Mesodermal cell (in vitro differentiated cells): Measurements from ENCODE around the gene CORT. TPM values are rescaled to one million over a fixed set of nuclear protein-coding genes. Genes with fewer than 3 reads are reported as not detected.
"Not testable (repeated sequence)": the region's sequence is repeated elsewhere in the genome, so short reads cannot be mapped to it uniquely, and the experiment has no call there.

Experiments used
- H3K27ac ChIP-seq: 2 replicates; pipeline ENCODE4 v1.7.0; 2013; ENCODE audit warnings: mild to moderate bottlenecking, low read depth, low read length, moderate library complexity; ENCODE audit not compliant: severe bottlenecking
- H3K36me3 ChIP-seq: 2 replicates; pipeline ENCODE4 v1.7.1; 2013; ENCODE audit warnings: mild to moderate bottlenecking, low read length, moderate library complexity; ENCODE audit not compliant: control insufficient read depth, insufficient read depth
- H3K4me1 ChIP-seq: one replicate; pipeline ENCODE4 v1.7.1; 2013; ENCODE audit warnings: mild to moderate bottlenecking, low read length; ENCODE audit not compliant: insufficient read depth, control insufficient read depth, poor library complexity, severe bottlenecking
- H3K4me3 ChIP-seq: 2 replicates; pipeline ENCODE4 v1.7.0; 2013; ENCODE audit warnings: low read length, control low read depth, mild to moderate bottlenecking; ENCODE audit not compliant: insufficient read depth, poor library complexity, severe bottlenecking; ENCODE audit errors: extremely low read depth
- H3K9me3 ChIP-seq: 2 replicates; pipeline ENCODE4 v1.7.1; 2013; ENCODE audit warnings: mild to moderate bottlenecking, low read length, moderate library complexity; ENCODE audit not compliant: control insufficient read depth
- WGBS, 2 experiments: methylation state at CpG; one replicate each; pipeline ENCODE4 v1.1.5; 2013; ENCODE audit warnings: missing lambda C conversion rate in 2 of 2; ENCODE audit not compliant: insufficient coverage in 2 of 2; 5-methylcytosine and 5-hydroxymethylcytosine counted together
- polyA plus RNA-seq, 2 experiments: library from polyadenylated mRNA; stranded (reverse); fragments of 50-300 nt; gene quantifications; one replicate each; pipeline ENCODE4 v1.2.3, GENCODE V29; 2013

The CORT gene, protein sequence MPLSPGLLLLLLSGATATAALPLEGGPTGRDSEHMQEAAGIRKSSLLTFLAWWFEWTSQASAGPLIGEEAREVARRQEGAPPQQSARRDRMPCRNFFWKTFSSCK
- 0.41 TPM for polyA plus RNA-seq (2013, experiment 1 of 2)
- 0.56 TPM for polyA plus RNA-seq (2013, experiment 2 of 2)

DNA sequence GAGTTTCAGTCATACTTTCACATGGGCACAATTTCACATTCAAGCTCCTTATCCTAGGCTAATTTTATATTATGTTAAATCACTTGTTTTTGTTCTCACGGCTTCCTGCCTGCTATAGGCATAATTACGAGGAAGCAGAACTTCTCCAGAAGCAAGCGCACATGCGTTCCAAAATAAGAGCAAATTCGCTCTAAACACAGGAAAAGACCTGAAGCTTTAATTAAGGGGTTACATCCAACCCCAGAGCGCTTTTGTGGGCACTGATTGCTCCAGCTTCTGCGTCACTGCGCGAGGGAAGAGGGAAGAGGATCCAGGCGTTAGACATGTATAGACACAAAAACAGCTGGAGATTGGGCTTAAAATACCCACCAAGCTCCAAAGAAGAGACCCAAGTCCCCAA lies at the start of gene CORT:
CORT (plus strand) TSS at position 281 of the 400 bp plus-strand sequence. CDS start 193 bp downstream, outside the sequence.
- H3K4me3 ChIP-seq = no peak within 1 kb of the TSS
- H3K4me1 ChIP-seq = peaks cover 9% of the 10 kb centered on the region
- H3K36me3 ChIP-seq = no peaks in the 10 kb centered on the region
- H3K9me3 ChIP-seq = no peaks in the 10 kb centered on the region
- no peak within 1 kb of the TSS for H3K27ac ChIP-seq
- 94 to 96% methylated on average over 7 to 8 of the region's 10 CpGs for WGBS, 2 experiments

DNA sequence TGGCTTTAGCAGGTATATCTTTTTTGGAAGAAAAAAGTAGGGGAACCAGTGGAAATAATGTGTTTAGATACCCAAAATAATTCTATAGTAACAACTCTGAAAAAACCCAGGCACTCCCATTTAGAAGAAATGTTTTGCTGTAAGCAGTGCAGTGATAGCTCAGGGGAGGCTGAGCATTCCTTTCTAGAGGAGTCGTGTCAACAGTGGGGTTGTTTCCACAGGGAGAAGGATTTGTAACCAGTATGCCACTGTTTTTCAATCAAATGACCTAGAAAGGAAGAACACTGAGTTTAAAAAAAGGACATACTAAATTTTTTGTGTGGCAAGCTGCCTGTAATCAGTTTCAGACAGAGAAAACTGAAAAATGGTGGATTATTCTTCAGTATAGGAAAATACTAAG lies 48.5 kb upstream of the CORT start:
- Histone ChIP-seq H3K9me3 (no peaks in the 10 kb centered on the region), H3K36me3 (peaks cover 62% of the 10 kb centered on the region), H3K27ac (peak overlapping the region; percentile 16), H3K4me1 (peaks cover 25% of the 10 kb centered on the region), H3K4me3 (no peak overlapping the region)
- 100% methylated on average over 1 of the region's 1 CpG for WGBS, 2 experiments

DNA sequence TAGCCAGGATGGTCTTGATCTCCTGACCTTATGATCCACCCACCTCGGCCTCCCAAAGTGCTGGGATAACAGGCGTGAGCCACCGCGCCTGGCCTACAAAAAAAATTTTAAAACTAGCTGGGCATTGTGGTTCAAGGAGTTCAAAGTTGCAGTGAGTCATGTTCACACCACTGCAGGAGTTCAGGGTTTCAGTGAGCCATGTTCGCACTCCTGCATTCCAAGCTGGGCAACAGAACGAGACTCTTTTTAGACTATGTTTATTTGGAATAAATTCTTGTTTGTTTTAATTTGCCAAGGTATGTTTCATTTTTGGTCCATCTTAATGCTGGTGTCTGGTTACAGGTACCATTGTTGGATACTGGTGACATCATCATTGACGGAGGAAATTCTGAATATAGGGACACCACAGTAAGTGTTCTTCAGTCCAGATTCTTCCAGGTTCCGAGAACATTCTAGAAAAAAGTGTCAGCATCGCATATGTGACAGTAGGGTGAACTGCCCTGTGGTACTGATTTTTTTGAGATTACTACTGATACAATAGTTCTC lies 47.0 kb upstream of the CORT start:
- 98 to 100% methylated on average over 5 to 7 of the region's 9 CpGs for WGBS, 2 experiments
- H3K27ac ChIP-seq = no peak overlapping the region
- H3K9me3 ChIP-seq = no peaks in the 10 kb centered on the region
- H3K4me3 ChIP-seq = no peak overlapping the region
- H3K4me1 ChIP-seq = peaks cover 25% of the 10 kb centered on the region
- peaks cover 73% of the 10 kb centered on the region for H3K36me3 ChIP-seq

DNA sequence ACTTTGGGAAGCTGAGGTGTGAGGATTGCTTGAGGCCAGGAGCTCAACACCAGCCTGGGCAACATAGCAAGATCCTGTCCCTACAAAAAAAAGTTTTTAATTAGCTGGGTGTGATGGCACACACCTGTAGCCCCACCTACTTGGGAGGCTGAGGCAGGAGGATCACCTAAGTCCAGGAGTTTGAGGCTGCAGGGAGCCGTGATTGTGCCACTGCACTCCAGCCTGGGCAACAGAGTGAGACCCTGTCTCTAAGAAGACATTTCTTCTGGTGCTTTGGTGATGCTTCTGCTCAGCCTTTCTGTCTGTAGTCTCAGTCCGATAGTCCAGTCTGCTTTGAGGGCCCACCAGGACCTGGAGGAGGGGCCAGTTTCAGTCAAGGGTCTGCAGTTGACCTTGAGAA lies 42.6 kb upstream of the CORT start:
- 92 to 94% methylated on average over 2 of the region's 2 CpGs for WGBS, 2 experiments
- Histone ChIP-seq H3K4me1 (peaks cover 12% of the 10 kb centered on the region), H3K4me3 (no peak overlapping the region), H3K27ac (no peak overlapping the region), H3K9me3 (no peaks in the 10 kb centered on the region), H3K36me3 (peaks cover 99% of the 10 kb centered on the region)

DNA sequence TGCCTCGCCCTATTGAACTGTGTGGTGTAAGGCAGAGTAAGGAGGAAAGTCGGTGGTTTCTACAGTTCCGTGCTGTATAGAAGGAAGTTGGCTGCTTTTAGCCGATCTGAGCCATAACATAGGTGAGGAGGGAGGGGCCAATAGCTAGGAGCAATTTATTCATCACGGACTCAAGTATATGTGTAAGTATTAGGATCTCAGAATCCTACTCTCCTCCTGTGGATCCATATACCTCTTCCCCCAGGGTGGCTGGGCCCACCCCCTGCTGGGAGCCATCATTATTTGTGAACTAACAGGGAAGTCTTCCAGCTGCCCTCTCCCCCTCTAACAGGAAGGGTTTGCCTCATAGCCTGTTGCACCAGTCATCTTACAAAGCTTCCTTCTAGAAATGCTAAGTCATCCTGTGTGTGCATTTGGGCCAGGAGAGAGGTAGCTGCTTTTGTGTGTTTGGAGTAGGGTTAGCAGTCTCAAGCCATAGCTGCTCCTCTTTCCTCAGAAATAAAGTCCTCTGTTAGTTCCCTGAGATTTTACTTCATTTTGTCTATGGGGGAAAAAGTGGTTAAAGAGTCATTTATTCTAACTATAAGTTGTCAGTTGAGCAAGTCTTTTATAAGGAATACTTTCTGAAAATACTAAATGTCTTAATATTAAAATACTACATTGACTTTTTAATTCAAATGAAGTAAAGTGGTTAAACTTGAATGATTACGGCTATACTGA lies 34.5 kb upstream of the CORT start:
- 81 to 100% methylated on average over 3 of the region's 6 CpGs for WGBS, 2 experiments
- peak overlapping the region; percentile 70 for H3K27ac ChIP-seq
- H3K9me3 ChIP-seq = no peaks in the 10 kb centered on the region
- no peak overlapping the region for H3K4me3 ChIP-seq
- H3K4me1 ChIP-seq = peaks cover 3% of the 10 kb centered on the region
- H3K36me3 ChIP-seq = peaks cover 98% of the 10 kb centered on the region

DNA sequence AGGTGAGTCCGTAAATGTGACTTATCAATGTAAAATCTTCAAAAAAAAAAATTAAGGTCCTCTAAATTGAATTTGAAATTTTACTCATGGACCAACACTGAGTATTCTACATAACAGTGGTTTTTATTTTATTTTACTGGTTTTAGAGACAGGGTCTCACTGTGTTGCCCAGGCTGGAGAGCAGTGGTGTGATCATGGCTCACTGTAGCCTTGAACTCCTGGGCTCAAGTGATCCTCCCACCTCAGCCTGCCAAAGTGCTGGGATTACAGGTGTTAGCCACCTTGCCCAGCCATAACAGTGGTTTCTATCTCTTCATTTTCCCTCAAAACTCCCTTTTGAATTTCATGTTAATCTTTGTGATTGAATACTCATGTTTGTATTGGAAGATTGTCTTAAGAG lies 33.9 kb upstream of the CORT start:
- WGBS, 2 experiments = no CpG with 5 or more reads among the region's 1 CpG
- not testable (repeated sequence) for H3K4me3 ChIP-seq, H3K9me3 ChIP-seq, H3K4me1 ChIP-seq
- H3K36me3 ChIP-seq = peaks cover 96% of the 10 kb centered on the region
- peak overlapping the region; percentile 70 for H3K27ac ChIP-seq

DNA sequence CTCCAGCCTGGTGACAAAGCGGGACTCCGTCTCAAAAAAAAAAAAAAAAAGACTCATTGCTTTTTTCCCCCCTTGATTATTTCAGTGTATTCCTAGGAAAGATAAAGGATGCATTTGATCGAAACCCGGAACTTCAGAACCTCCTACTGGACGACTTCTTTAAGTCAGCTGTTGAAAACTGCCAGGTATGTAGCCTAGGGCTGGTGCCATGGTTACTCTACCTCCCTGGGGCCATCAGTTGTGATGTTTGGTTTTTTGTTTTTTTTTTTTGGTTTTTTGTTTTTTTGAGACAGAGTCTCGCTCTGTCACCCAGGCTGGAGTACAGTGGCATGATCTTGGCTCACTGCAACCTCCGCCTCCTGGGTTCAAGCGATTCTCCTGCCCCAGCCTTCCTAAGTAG lies 31.1 kb upstream of the CORT start:
- H3K4me1 ChIP-seq, H3K9me3 ChIP-seq, H3K27ac ChIP-seq, H3K4me3 ChIP-seq: not testable (repeated sequence)
- WGBS, 2 experiments = 93 to 100% methylated on average over 4 to 6 of the region's 8 CpGs
- H3K36me3 ChIP-seq = peaks cover 81% of the 10 kb centered on the region

DNA sequence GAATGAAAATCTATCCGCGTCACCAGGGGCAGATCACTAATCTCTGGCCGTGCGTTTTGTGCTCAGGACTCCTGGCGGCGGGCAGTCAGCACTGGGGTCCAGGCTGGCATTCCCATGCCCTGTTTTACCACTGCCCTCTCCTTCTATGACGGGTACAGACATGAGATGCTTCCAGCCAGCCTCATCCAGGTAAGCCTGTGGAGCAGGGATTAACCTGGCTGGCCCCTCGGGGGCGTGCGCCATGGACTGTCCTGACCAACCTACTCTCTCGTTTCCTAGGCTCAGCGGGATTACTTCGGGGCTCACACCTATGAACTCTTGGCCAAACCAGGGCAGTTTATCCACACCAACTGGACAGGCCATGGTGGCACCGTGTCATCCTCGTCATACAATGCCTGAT lies 30.5 kb upstream of the CORT start:
- 90 to 93% methylated on average over 15 of the region's 15 CpGs for WGBS, 2 experiments

DNA sequence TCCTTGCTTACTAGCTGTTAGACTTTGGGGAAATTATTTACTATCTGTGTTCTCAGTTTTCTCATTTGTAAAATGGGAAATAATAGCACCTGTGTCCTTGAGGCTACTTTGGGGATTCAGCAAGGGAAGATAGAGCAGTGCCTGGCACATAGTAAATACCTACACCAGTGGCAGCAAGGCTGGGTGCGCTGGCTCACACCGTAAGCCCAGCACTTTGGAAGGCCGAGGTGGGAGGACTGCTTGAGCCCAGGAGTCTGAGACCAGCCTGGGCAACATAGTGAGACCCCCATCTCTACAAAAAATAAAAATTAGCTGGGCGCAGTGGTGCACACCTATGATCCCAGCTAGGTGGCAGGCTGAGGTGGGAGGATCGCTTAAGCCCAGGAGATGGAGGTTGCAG lies 28.2 kb upstream of the CORT start:
- Histone ChIP-seq H3K4me1 (no peaks in the 10 kb centered on the region), H3K9me3 (no peaks in the 10 kb centered on the region), H3K27ac (no peak overlapping the region), H3K36me3 (peaks cover 55% of the 10 kb centered on the region), H3K4me3 (no peak overlapping the region)
- 96 to 100% methylated on average over 4 to 5 of the region's 5 CpGs for WGBS, 2 experiments

More for the DNA sequence above, 30.5 kb upstream of the CORT start:
- Histone ChIP-seq H3K36me3 (peaks cover 78% of the 10 kb centered on the region), H3K4me3 (no peak overlapping the region), H3K9me3 (no peaks in the 10 kb centered on the region), H3K4me1 (peaks cover 3% of the 10 kb centered on the region), H3K27ac (no peak overlapping the region)

DNA sequence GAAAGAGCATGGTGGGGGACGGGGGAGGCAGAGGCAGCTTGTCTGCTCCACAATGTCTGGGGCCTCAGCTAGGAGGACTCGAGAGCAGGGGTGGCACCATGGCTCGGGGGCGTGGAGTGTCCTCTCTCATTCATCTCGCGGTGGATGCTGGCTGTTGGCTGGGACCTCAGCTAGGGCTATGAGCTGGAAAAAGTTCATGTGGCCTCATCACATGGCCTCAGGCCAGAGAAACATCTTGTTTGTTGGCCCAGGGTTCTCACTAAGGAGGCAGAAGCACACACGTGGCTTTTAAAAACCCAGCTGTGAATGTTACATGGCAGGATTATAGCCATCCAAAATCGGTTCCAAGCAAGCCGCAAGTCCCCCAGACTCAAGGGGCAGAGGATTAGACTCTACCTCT lies 25.8 kb upstream of the CORT start:
- H3K4me3 ChIP-seq = no peak overlapping the region
- H3K4me1 ChIP-seq = no peaks in the 10 kb centered on the region
- H3K36me3 ChIP-seq = peaks cover 31% of the 10 kb centered on the region
- no peaks in the 10 kb centered on the region for H3K9me3 ChIP-seq
- 85 to 94% methylated on average over 8 to 9 of the region's 9 CpGs for WGBS, 2 experiments
- H3K27ac ChIP-seq = peak overlapping the region; percentile 8

DNA sequence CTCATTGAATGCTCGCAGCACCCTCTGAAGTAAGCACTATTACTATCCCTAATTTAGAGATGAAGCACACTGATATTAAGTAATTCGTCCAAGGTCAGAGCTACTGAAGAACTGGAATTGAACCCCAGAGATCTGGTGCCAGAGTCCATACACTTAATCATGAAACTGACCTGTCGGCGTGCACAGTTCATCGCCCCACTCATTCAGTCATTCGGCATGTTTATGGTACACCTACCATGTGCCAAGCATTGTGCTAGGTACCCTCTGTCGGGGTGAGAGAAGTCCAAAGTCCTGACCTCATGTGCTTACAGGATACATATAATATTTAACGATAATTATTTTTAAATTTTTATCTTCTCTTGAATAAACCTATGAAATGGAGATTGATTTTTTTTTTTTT lies 25.2 kb upstream of the CORT start:
- H3K27ac ChIP-seq = no peak overlapping the region
- no peak overlapping the region for H3K4me3 ChIP-seq
- WGBS, 2 experiments = 100% methylated on average over 6 to 7 of the region's 8 CpGs
- no peaks in the 10 kb centered on the region for H3K9me3 ChIP-seq
- H3K36me3 ChIP-seq = peaks cover 25% of the 10 kb centered on the region
- H3K4me1 ChIP-seq = peaks cover under 1% of the 10 kb centered on the region
